ENCODE results near the gene RAB19. TPM values are rescaled to one million over a fixed set of nuclear protein-coding genes. Genes with fewer than 3 reads are reported as not detected.

RAB19 gene
- total and polyA plus RNA-seq, 7 donors = not detected

DNA sequence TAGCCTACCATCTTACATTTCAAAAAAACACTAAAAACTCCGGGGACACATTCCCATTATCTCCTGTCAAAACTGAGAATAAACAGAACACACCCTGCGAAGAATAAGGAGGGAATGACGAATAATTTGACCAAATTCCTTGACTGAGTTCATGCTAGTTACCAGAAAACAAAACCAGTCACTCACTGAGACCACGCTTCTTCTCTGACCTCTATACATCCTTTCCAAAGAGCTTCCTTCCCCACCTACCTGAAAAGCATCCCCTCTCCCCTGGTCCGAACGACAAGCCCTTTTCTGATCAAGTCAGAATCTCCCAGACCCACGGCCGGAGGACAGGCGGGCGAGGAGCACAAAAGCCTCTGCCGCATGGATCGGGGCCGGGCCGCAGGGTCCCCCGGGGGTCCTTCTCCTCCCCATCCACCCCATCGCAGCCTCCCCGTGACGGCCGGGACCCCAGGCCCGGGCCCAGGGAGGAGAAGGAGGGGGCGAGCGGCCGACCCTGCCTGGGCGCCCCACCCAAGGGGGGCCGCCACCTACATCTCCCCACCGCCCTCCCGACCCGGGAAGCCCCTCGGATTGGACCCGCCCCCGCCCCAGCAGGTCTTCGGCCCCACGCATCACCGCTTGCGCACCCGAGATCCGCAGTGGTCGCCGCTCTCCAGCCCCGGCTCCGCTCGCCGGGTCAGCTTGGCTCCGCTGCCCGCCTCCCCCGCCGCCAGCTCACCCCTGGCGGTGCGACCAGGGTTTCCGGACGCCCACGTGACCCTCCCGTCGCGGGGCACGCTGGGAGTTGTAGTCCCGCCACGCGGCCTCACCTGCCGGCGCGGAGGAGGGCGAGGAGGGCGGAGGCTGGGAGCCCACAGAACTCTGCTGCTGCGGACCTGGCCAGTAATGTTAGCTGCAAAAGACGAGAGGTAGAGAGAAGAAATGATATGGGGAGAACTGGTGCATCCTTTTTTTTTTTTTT, 5.8 kb upstream of the RAB19 start, which contains the start of gene SLC37A3:
SLC37A3 (minus strand) TSS at position 747 of the 967 bp plus-strand sequence. CDS start 16,004 bp downstream, outside the sequence.
- Histone ChIP-seq H3K27me3 (ENCODE audit: insufficient read depth in 3 of 3, low read length in 2 of 3) (peaks cover 0 to 13% (median 0%) of the 10 kb centered on the region in 3 donors), H3K36me3 (ENCODE audit: insufficient read depth in 1 of 2, low read depth in 1 of 2) (no peaks in the 10 kb centered on the region), H3K4me1 (no peaks in the 10 kb centered on the region), H3K27ac (peak within 1 kb of the TSS; percentile 82), H3K9me3 (no peaks in the 10 kb centered on the region), H3K4me3 (peak within 1 kb of the TSS; percentile 98)
- WGBS, 3 donors = 0 to 1% (median 0%) methylated on average over 40 to 66 of the region's 66 CpGs
- peak; percentile 87 to 92 for DNase-seq
- intact Hi-C loops (cut with DNase I) = loop anchor here in 1 of 2 donors (5.0 kb wide), 1 partner anchor 666 kb away; no protein-coding TSS in a partner anchor
- ATAC-seq = peak; percentile 98 to 100 (median 100)
- TF ChIP-seq, protein P1, sequence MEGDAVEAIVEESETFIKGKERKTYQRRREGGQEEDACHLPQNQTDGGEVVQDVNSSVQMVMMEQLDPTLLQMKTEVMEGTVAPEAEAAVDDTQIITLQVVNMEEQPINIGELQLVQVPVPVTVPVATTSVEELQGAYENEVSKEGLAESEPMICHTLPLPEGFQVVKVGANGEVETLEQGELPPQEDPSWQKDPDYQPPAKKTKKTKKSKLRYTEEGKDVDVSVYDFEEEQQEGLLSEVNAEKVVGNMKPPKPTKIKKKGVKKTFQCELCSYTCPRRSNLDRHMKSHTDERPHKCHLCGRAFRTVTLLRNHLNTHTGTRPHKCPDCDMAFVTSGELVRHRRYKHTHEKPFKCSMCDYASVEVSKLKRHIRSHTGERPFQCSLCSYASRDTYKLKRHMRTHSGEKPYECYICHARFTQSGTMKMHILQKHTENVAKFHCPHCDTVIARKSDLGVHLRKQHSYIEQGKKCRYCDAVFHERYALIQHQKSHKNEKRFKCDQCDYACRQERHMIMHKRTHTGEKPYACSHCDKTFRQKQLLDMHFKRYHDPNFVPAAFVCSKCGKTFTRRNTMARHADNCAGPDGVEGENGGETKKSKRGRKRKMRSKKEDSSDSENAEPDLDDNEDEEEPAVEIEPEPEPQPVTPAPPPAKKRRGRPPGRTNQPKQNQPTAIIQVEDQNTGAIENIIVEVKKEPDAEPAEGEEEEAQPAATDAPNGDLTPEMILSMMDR (IDR thresholded peaks at IDR 0.05) = peak; percentile 5

DNA sequence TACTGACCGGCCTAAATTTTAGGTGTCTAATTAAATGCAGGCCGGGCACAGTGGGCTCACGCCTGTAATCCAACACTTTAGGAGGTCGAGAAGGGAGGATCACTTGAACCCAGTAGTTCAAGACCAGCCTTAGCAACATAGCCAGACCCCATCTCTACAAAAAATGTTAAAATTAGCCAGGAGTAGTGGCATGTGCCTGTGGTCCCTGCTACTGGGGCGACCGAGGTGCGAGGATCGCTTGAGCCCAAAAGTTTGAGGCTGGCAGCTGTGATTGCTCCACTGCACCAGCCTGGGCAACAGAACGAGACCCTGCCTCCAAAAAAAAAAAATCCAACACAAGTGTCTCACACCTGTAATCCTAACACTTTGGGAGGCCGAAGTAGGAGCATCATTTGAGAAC, 5.0 kb upstream of the RAB19 start:
- H3K4me3 ChIP-seq = peak overlapping the region; percentile 98

DNA sequence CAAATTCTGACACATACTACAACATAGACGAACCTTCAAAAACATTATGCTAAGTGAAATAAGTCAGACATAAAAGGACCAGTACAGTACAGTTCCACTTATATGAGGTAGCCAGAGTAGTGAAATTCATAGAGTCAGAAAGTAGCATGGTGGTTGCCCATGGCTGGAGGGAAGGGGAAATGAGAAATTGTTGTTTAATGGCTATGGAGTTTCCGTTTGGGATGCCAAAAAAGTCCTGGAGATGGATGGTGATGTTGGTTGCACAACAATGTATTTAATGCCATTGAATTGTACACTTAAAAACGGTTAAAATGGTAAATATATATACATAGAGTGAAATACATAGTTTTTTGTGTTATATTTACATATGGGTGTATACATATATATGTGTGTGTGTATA, 3.5 kb upstream of the RAB19 start:
- intact Hi-C loops (cut with DNase I) = loop anchor here in 1 of 2 donors (10.0 kb wide), 1 partner anchor 254 kb away; no protein-coding TSS in a partner anchor
- Histone ChIP-seq H3K36me3 (ENCODE audit: insufficient read depth in 1 of 2, low read depth in 1 of 2) (no peaks in the 10 kb centered on the region), H3K27ac (no peak overlapping the region), H3K4me1 (no peaks in the 10 kb centered on the region), H3K4me3 (no peak overlapping the region), H3K27me3 (ENCODE audit: insufficient read depth in 3 of 3, low read length in 2 of 3) (peaks cover 0 to 19% (median 4%) of the 10 kb centered on the region in 3 donors), H3K9me3 (no peaks in the 10 kb centered on the region)
- DNase-seq (no peak), ATAC-seq (no peak)
- TF ChIP-seq, protein P1 (IDR thresholded peaks at IDR 0.05) = no peak
- WGBS, 3 donors = 76 to 77% (median 76%) methylated on average over 3 of the region's 3 CpGs

More for the DNA sequence above, 5.0 kb upstream of the RAB19 start:
- no peaks in the 10 kb centered on the region for H3K4me1 ChIP-seq
- ATAC-seq = no peak
- no peak overlapping the region for H3K27ac ChIP-seq
- 66 to 74% (median 67%) methylated on average over 10 of the region's 10 CpGs for WGBS, 3 donors
- H3K27me3 ChIP-seq (ENCODE audit: insufficient read depth in 3 of 3, low read length in 2 of 3) = peaks cover 0 to 13% (median 2%) of the 10 kb centered on the region in 3 donors
- H3K9me3 ChIP-seq = no peaks in the 10 kb centered on the region
- TF ChIP-seq, protein P1 (IDR thresholded peaks at IDR 0.05) = no peak
- no peaks in the 10 kb centered on the region for H3K36me3 ChIP-seq (ENCODE audit: insufficient read depth in 1 of 2, low read depth in 1 of 2)
- intact Hi-C loops (cut with DNase I) = loop anchor here in 1 of 2 donors (5.0 kb wide), 1 partner anchor 667 kb away; no protein-coding TSS in a partner anchor
- DNase-seq = no peak

DNA sequence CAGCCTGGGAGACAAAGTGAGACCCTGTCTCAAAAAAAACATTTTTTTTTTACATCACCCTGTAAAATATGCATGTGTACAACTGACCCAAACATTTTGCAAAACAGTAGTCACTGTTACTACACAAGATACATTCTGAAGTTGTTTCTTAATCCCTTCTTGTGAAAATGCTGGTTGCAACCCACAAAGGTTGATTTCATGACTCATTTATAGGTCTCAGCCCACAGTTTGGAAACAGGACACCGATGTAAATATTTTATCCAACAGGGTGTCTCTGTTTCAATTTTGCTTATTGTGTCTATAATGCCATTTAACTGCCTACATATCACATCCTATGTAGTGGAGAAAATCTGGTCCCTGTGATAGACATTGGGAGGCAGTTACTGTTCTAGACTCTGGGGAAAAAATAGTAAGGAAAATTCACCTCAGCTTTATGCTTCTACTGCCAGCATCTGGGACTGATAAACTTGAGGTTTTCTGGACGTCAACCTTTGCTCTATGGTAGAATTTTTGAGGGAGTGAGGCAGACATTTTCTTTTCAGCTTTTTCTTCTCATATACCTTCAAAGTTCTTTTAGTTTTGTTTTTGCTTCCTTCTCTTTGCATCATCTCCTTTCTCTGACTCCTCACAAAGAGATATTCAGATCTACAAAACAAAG, 1.6 kb upstream of the RAB19 start:
- H3K4me3 ChIP-seq = no peak overlapping the region
- intact Hi-C loops (cut with DNase I) = loop anchor here in 1 of 2 donors (10.0 kb wide), 1 partner anchor 252 kb away; no protein-coding TSS in a partner anchor
- TF ChIP-seq, protein P1 (IDR thresholded peaks at IDR 0.05) = no peak
- H3K27ac ChIP-seq = no peak overlapping the region
- no peaks in the 10 kb centered on the region for H3K9me3 ChIP-seq
- ATAC-seq (no peak), DNase-seq (no peak)
- WGBS, 3 donors = 61 to 76% (median 66%) methylated on average over 2 of the region's 2 CpGs
- H3K36me3 ChIP-seq (ENCODE audit: insufficient read depth in 1 of 2, low read depth in 1 of 2) = no peaks in the 10 kb centered on the region
- peaks cover 0 to 19% (median 4%) of the 10 kb centered on the region in 3 donors for H3K27me3 ChIP-seq (ENCODE audit: insufficient read depth in 3 of 3, low read length in 2 of 3)
- no peaks in the 10 kb centered on the region for H3K4me1 ChIP-seq
